Measurements from ENCODE around the gene ZNF12.

DNA sequence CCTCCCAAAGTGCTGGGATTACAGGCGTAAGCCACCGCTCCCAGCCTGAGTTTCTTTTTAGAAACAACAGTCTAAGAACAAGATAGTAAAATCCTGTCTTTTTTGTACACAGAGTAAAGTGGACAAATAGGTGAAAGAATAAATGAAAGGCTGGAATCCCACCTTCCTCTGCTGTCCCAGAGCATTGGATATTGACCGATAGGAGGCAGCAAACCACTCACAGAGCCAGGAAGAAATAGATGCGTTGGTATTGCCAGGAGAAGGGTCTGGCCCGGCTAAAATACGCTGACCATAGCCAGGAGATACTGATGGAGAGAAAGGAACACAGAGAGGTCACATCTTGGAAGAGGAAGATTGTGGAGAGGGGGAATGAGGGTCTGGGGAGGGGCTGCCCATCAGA, 11.4 kb upstream of the ZNF12 start:
- TF ChIP-seq, protein P1, sequence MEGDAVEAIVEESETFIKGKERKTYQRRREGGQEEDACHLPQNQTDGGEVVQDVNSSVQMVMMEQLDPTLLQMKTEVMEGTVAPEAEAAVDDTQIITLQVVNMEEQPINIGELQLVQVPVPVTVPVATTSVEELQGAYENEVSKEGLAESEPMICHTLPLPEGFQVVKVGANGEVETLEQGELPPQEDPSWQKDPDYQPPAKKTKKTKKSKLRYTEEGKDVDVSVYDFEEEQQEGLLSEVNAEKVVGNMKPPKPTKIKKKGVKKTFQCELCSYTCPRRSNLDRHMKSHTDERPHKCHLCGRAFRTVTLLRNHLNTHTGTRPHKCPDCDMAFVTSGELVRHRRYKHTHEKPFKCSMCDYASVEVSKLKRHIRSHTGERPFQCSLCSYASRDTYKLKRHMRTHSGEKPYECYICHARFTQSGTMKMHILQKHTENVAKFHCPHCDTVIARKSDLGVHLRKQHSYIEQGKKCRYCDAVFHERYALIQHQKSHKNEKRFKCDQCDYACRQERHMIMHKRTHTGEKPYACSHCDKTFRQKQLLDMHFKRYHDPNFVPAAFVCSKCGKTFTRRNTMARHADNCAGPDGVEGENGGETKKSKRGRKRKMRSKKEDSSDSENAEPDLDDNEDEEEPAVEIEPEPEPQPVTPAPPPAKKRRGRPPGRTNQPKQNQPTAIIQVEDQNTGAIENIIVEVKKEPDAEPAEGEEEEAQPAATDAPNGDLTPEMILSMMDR (IDR thresholded peaks at IDR 0.05): no peak
- no peak for TF ChIP-seq POLR2A (IDR thresholded peaks at IDR 0.05)
